OCI-LY7 (cell line): ENCODE results near the gene CDH16.

Source experiments
- EZH2phosphoT487 ChIP-seq: fragments of 200-600 bp; sonication (generic); IDR thresholded peaks from 2 replicates; pipeline ENCODE4 v1.6.1; 2018; ENCODE audit warnings: low read depth, borderline replicate concordance, mild to moderate bottlenecking, mixed run types, antibody characterized with exemption, low read length, moderate library complexity, mixed read lengths
- TF ChIP-seq, protein P1 (sequence below): fragments of 200-600 bp; sonication (generic); conservative IDR thresholded peaks from 2 replicates; pipeline ENCODE4 v1.5.1; 2014; ENCODE audit warnings: mild to moderate bottlenecking, antibody characterized with exemption, low read length, moderate library complexity, mixed read lengths

DNA sequence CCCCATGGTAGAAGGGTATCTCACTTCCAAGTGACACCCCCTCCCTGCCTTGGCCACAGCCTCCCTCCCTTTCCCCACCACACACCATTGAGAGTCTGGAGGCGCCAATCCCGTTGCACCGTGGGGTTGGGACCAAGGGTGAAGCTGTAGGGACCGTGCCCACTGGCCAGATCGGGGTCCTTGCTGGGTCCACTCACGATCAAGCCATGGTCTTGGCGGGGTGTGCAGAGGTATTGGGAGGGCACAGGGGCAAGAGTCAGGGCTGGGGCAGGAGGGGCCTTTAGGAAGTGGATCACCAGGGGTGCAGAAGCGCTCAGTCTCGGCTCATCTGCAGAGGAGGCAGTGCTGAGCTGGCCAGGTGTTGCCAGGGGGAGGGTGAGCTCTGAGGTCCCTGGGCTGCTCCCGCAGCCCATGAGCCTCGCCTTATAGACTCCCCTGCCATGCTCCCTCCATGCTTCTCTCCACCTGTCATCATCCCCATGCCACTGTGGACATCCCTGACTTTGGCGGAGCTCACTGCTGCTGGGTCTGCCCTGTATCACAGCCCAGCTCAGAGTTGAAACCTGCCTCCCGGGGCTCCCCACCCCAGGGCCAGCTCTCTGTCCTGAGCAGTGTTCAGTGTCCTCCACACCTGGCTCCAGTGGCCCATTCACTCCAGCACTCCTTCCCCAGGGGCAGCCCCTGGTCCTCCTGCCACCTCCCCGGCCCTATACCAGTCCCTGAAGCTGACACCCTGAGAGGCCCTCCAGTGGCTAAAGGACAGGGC, 8.3 kb downstream of the CDH16 start:
- TF ChIP-seq, protein P1, sequence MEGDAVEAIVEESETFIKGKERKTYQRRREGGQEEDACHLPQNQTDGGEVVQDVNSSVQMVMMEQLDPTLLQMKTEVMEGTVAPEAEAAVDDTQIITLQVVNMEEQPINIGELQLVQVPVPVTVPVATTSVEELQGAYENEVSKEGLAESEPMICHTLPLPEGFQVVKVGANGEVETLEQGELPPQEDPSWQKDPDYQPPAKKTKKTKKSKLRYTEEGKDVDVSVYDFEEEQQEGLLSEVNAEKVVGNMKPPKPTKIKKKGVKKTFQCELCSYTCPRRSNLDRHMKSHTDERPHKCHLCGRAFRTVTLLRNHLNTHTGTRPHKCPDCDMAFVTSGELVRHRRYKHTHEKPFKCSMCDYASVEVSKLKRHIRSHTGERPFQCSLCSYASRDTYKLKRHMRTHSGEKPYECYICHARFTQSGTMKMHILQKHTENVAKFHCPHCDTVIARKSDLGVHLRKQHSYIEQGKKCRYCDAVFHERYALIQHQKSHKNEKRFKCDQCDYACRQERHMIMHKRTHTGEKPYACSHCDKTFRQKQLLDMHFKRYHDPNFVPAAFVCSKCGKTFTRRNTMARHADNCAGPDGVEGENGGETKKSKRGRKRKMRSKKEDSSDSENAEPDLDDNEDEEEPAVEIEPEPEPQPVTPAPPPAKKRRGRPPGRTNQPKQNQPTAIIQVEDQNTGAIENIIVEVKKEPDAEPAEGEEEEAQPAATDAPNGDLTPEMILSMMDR = no peak
- TF ChIP-seq EZH2phosphoT487 = no peak
